Gastrocnemius medialis (tissue), 4 donors: ENCODE results near the gene RFX7.

Source experiments
- POLR2A ChIP-seq, 2 donors: fragments of 450-650 bp; IDR thresholded peaks; one replicate each; pipeline ENCODE4 v1.6.1; 2017; ENCODE audit warnings: antibody characterized with exemption in 2 of 2, mild to moderate bottlenecking in 2 of 2, moderate library complexity in 2 of 2
- TF ChIP-seq, protein P1 (sequence below), 5 experiments: fragments of 450-650 bp in 3 of 5; fragments of 200-600 bp in 2 of 5; sonication (generic) in 2 of 5; IDR thresholded peaks in 4 of 5; conservative IDR thresholded peaks in 1 of 5; 1 replicate in 4 of 5; 2 replicates in 1 of 5; pipeline ENCODE4 v1.5.1; 2016 to 2019; ENCODE audit warnings: antibody characterized with exemption in 5 of 5, mild to moderate bottlenecking in 3 of 5, moderate library complexity in 3 of 5

DNA sequence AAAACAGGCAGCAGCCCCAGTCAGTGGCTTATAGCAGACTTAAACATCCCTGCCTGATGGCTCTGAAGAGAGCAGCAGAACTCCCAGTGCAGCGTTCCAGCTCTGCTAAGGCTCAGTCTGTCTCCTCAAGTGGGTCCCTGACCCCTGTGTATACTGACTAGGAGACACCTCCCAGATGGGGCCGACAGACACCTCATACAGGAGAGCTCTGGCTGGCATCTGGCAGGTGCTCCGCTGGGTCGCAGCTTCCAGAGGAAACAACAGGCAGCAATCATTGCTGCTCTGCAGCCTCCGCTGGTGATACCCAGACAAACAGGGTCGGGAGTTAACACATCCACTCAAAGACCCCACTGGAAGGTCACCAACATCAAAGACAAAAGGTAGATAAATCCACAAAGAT is 93.5 kb downstream of the RFX7 start:
- TF ChIP-seq, protein P1, sequence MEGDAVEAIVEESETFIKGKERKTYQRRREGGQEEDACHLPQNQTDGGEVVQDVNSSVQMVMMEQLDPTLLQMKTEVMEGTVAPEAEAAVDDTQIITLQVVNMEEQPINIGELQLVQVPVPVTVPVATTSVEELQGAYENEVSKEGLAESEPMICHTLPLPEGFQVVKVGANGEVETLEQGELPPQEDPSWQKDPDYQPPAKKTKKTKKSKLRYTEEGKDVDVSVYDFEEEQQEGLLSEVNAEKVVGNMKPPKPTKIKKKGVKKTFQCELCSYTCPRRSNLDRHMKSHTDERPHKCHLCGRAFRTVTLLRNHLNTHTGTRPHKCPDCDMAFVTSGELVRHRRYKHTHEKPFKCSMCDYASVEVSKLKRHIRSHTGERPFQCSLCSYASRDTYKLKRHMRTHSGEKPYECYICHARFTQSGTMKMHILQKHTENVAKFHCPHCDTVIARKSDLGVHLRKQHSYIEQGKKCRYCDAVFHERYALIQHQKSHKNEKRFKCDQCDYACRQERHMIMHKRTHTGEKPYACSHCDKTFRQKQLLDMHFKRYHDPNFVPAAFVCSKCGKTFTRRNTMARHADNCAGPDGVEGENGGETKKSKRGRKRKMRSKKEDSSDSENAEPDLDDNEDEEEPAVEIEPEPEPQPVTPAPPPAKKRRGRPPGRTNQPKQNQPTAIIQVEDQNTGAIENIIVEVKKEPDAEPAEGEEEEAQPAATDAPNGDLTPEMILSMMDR (IDR thresholded peaks at IDR 0.05 in 4 of 5, conservative IDR thresholded peaks at IDR 0.05 in 1 of 5): no peak
- no peak for TF ChIP-seq POLR2A (IDR thresholded peaks at IDR 0.05)
